ENCODE results near the gene GZMB. TPM values are rescaled to one million over a fixed set of nuclear protein-coding genes. Genes with fewer than 3 reads are reported as not detected.
A peak's percentile ranks its signal among the peaks of the same experiment; 100 is the strongest.
"Not testable (repeated sequence)": the region's sequence is repeated elsewhere in the genome, so short reads cannot be mapped to it uniquely, and the experiment has no call there.

Gene GZMB
- total RNA-seq, 1 donor from 2014 or later, result 7.6 TPM

GRCh38 chr14:24606297-24606696 is 27.7 kb downstream of the GZMB start:
- DNase-seq, result no peak

GRCh38 chr14:24605435-24606190 is 28.4 kb downstream of the GZMB start:
- peak; percentile 79 for TF ChIP-seq CTCF (IDR thresholded peaks at IDR 0.05)
- Histone ChIP-seq H3K9me3 (no peaks in the 10 kb centered on the region), H3K27me3 (ENCODE audit: low read depth) (no peaks in the 10 kb centered on the region), H3K4me3 (no peak overlapping the region), H3K4me1 (no peaks in the 10 kb centered on the region), H3K36me3 (no peaks in the 10 kb centered on the region), H3K27ac (peak overlapping the region; percentile 6)
- intact Hi-C loops (cut with DNase I), result no loop called here
- DNase-seq, result no peak
- ATAC-seq, result peak; percentile 75 to 81

More at GRCh38 chr14:24606297-24606696, 27.7 kb downstream of the GZMB start:
- Histone ChIP-seq H3K36me3 (no peaks in the 10 kb centered on the region), H3K9me3 (no peaks in the 10 kb centered on the region), H3K4me3 (no peak overlapping the region), H3K27ac (no peak overlapping the region), H3K4me1 (no peaks in the 10 kb centered on the region), H3K27me3 (ENCODE audit: low read depth) (no peaks in the 10 kb centered on the region)
- ATAC-seq, result no peak
- TF ChIP-seq CTCF (IDR thresholded peaks at IDR 0.05), result no peak
- intact Hi-C loops (cut with DNase I), result no loop called here

GRCh38 chr14:24597403-24597802 is 36.6 kb downstream of the GZMB start:
- Histone ChIP-seq H3K9me3 (no peaks in the 10 kb centered on the region), H3K4me1 (no peaks in the 10 kb centered on the region), H3K27ac (no peak overlapping the region), H3K36me3 (no peaks in the 10 kb centered on the region), H3K27me3 (ENCODE audit: low read depth) (no peaks in the 10 kb centered on the region), H3K4me3 (no peak overlapping the region)
- TF ChIP-seq CTCF (IDR thresholded peaks at IDR 0.05), result no peak
- intact Hi-C loops (cut with DNase I), result no loop called here
- ATAC-seq (no peak), DNase-seq (no peak)

- no peak for DNase-seq
- Histone ChIP-seq H3K4me1 (no peaks in the 10 kb centered on the region), H3K27me3 (ENCODE audit: low read depth) (no peaks in the 10 kb centered on the region), H3K9me3 (no peaks in the 10 kb centered on the region), H3K4me3 (no peak overlapping the region), H3K36me3 (no peaks in the 10 kb centered on the region), H3K27ac (no peak overlapping the region)
- no peak for ATAC-seq
- TF ChIP-seq CTCF (IDR thresholded peaks at IDR 0.05), result no peak
- intact Hi-C loops (cut with DNase I), result no loop called here
Measured at GRCh38 chr14:24595073-24595808, 38.7 kb downstream of the GZMB start.

- intact Hi-C loops (cut with DNase I); H3K4me3 ChIP-seq; H3K27me3 ChIP-seq (ENCODE audit: low read depth); H3K4me1 ChIP-seq; H3K27ac ChIP-seq; H3K36me3 ChIP-seq; ATAC-seq; H3K9me3 ChIP-seq; DNase-seq: not testable (repeated sequence)
Measured at GRCh38 chr14:24591004-24591403, 43.0 kb downstream of the GZMB start.

GRCh38 chr14:24584402-24584801 is 49.6 kb downstream of the GZMB start:
- H3K27me3 ChIP-seq (ENCODE audit: low read depth); ATAC-seq; H3K4me3 ChIP-seq; H3K4me1 ChIP-seq; DNase-seq; H3K27ac ChIP-seq; intact Hi-C loops (cut with DNase I); H3K36me3 ChIP-seq; H3K9me3 ChIP-seq: not testable (repeated sequence)

Other genes starting within 250 kb of the GZMB start
- gene NYNRIN, start 235.2 kb downstream of the GZMB start, total RNA-seq, result 17.9 TPM
- gene CBLN3, start 204.5 kb downstream of the GZMB start, total RNA-seq, result 2.3 TPM
- 61.4 TPM for gene KHNYN, start 204.2 kb downstream of the GZMB start, total RNA-seq
- 61.6 TPM for gene SDR39U1, start 191.4 kb downstream of the GZMB start, total RNA-seq
- gene CMA1, start 125.9 kb downstream of the GZMB start, total RNA-seq, result 2.4 TPM
- gene CTSG, start 57.9 kb downstream of the GZMB start, total RNA-seq, result 12.2 TPM
- 7.5 TPM for gene GZMH, start 24.5 kb downstream of the GZMB start, total RNA-seq

Data from lower lobe of right lung (tissue), 2 donors.